Measurements from ENCODE around the gene PLAAT3. TPM values are rescaled to one million over a fixed set of nuclear protein-coding genes. Genes with fewer than 3 reads are reported as not detected.
A peak's percentile ranks its signal among the peaks of the same experiment; 100 is the strongest.

The PLAAT3 gene
- total and polyA plus RNA-seq, 4 donors: 13.4 to 90.1 (median 54.3) TPM

- Histone ChIP-seq H3K9me3 (ENCODE audit: control insufficient read depth in 4 of 4, low read length in 3 of 4) (no peaks in the 10 kb centered on the region), H3K27me3 (ENCODE audit: control insufficient read depth in 4 of 4, insufficient read depth in 4 of 4, low read length in 3 of 4) (no peaks in the 10 kb centered on the region), H3K27ac (ENCODE audit: low read depth in 1 of 2, low read length in 2 of 2) (no peak overlapping the region), H3K4me1 (ENCODE audit: control insufficient read depth in 4 of 4, insufficient read depth in 4 of 4, low read length in 3 of 4) (no peaks in the 10 kb centered on the region), H3K4me3 (ENCODE audit: low read depth in 1 of 3, low read length in 3 of 3) (no peak overlapping the region), H3K9ac (ENCODE audit: low read depth in 1 of 2, low read length in 2 of 2) (no peak overlapping the region), H3K36me3 (ENCODE audit: control insufficient read depth in 4 of 4, insufficient read depth in 3 of 4, low read depth in 1 of 4, low read length in 3 of 4) (peaks cover 6 to 32% (median 16%) of the 10 kb centered on the region in 4 donors)
- no peak for TF ChIP-seq FOXA1 (IDR thresholded peaks at IDR 0.05)
- TF ChIP-seq, protein P1, sequence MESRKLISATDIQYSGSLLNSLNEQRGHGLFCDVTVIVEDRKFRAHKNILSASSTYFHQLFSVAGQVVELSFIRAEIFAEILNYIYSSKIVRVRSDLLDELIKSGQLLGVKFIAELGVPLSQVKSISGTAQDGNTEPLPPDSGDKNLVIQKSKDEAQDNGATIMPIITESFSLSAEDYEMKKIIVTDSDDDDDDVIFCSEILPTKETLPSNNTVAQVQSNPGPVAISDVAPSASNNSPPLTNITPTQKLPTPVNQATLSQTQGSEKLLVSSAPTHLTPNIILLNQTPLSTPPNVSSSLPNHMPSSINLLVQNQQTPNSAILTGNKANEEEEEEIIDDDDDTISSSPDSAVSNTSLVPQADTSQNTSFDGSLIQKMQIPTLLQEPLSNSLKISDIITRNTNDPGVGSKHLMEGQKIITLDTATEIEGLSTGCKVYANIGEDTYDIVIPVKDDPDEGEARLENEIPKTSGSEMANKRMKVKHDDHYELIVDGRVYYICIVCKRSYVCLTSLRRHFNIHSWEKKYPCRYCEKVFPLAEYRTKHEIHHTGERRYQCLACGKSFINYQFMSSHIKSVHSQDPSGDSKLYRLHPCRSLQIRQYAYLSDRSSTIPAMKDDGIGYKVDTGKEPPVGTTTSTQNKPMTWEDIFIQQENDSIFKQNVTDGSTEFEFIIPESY (IDR thresholded peaks at IDR 0.05): no peak
- TF ChIP-seq, protein P2, sequence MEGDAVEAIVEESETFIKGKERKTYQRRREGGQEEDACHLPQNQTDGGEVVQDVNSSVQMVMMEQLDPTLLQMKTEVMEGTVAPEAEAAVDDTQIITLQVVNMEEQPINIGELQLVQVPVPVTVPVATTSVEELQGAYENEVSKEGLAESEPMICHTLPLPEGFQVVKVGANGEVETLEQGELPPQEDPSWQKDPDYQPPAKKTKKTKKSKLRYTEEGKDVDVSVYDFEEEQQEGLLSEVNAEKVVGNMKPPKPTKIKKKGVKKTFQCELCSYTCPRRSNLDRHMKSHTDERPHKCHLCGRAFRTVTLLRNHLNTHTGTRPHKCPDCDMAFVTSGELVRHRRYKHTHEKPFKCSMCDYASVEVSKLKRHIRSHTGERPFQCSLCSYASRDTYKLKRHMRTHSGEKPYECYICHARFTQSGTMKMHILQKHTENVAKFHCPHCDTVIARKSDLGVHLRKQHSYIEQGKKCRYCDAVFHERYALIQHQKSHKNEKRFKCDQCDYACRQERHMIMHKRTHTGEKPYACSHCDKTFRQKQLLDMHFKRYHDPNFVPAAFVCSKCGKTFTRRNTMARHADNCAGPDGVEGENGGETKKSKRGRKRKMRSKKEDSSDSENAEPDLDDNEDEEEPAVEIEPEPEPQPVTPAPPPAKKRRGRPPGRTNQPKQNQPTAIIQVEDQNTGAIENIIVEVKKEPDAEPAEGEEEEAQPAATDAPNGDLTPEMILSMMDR (IDR thresholded peaks at IDR 0.05; ENCODE audit: low read depth, low read length, missing input control): no peak
- TF ChIP-seq RAD21 (IDR thresholded peaks at IDR 0.05): no peak
- no peak for TF ChIP-seq TAF1 (conservative IDR thresholded peaks at IDR 0.05)
- no peak for DNase-seq (ENCODE audit: low spot score)
- WGBS: 94% methylated on average over 4 of the region's 4 CpGs
Measured at GRCh38 chr11:63595296-63595695, 18.9 kb downstream of the PLAAT3 start.

GRCh38 chr11:63592975-63593395, 21.2 kb downstream of the PLAAT3 start:
- Histone ChIP-seq H3K27ac (ENCODE audit: low read depth in 1 of 2, low read length in 2 of 2) (no peak overlapping the region), H3K4me1 (ENCODE audit: control insufficient read depth in 4 of 4, insufficient read depth in 4 of 4, low read length in 3 of 4) (no peaks in the 10 kb centered on the region), H3K36me3 (ENCODE audit: control insufficient read depth in 4 of 4, insufficient read depth in 3 of 4, low read depth in 1 of 4, low read length in 3 of 4) (peaks cover 7 to 37% (median 23%) of the 10 kb centered on the region in 4 donors), H3K9ac (ENCODE audit: low read depth in 1 of 2, low read length in 2 of 2) (no peak overlapping the region), H3K27me3 (ENCODE audit: control insufficient read depth in 4 of 4, insufficient read depth in 4 of 4, low read length in 3 of 4) (no peaks in the 10 kb centered on the region), H3K4me3 (ENCODE audit: low read depth in 1 of 3, low read length in 3 of 3) (no peak overlapping the region), H3K9me3 (ENCODE audit: control insufficient read depth in 4 of 4, low read length in 3 of 4) (no peaks in the 10 kb centered on the region)
- 85% methylated on average over 4 of the region's 4 CpGs for WGBS
- no peak for DNase-seq (ENCODE audit: low spot score)
- TF ChIP-seq TAF1 (conservative IDR thresholded peaks at IDR 0.05) (no peak), RAD21 (IDR thresholded peaks at IDR 0.05) (peak; percentile 78 to 85), REST (IDR thresholded peaks at IDR 0.05) (peak; percentile 32), GABPA (IDR thresholded peaks at IDR 0.05 in 1 of 2, conservative IDR thresholded peaks at IDR 0.05 in 1 of 2) (no peak)
- TF ChIP-seq, protein P2 (IDR thresholded peaks at IDR 0.05; ENCODE audit: low read depth, low read length, missing input control): peak; percentile 54
- TF ChIP-seq, protein P1 (IDR thresholded peaks at IDR 0.05): no peak

All from liver (tissue), 9 donors.